HG03439 (cell line): ENCODE measurements around the gene UNC5B.

Experiments
- ATAC-seq: cut with Tn5 transposase; IDR thresholded peaks from one replicate; pipeline ENCODE4 v1.9.1; 2021; ENCODE audit warnings: mild to moderate bottlenecking, moderate library complexity; ENCODE audit not compliant: unreplicated experiment

Gene UNC5B

DNA sequence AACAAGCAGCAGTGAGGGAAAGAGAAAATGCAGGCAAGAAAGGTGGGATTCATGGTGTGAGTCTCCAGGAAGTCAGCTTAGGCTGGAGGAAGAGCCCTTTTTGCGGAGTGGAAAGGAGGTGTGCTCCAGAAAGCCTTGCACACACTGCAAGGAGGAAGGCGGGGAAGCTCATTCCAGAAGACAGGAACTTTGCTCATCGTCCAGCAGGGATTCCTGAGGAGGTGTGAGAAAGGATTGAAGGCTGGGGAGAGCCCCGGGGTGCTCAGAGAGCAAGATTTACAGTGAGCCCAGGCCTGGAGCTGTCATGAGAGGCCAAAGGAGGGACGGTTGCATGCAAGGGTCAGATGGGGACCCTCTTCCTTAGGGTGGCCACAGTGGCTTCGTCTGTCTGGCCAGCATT, 124.3 kb downstream of the UNC5B start:
- no peak for ATAC-seq

DNA sequence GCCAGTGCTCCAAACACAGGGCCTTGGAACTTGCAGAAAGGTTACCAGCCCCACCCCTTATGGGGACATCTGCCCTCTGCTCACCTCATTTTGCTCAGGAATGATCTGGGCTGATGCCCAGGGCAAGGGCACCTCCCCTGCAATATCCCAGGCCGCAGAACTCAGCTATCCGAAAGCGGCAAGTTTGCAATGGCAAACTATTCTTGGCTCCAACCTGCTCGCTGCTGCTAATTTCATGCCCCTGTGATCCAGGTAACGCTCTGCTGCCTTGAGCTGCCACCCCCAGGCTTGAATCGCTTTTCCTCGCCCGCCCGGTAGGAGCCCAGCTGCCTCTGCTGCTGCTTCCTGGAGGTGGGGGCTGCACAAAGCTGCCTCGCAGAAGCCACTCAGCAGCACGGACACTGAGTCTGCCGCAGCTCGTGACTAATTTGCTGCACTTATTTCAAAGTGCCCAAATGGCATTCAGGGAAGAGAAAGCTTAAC, 124.9 kb downstream of the UNC5B start:
- ATAC-seq = no peak

DNA sequence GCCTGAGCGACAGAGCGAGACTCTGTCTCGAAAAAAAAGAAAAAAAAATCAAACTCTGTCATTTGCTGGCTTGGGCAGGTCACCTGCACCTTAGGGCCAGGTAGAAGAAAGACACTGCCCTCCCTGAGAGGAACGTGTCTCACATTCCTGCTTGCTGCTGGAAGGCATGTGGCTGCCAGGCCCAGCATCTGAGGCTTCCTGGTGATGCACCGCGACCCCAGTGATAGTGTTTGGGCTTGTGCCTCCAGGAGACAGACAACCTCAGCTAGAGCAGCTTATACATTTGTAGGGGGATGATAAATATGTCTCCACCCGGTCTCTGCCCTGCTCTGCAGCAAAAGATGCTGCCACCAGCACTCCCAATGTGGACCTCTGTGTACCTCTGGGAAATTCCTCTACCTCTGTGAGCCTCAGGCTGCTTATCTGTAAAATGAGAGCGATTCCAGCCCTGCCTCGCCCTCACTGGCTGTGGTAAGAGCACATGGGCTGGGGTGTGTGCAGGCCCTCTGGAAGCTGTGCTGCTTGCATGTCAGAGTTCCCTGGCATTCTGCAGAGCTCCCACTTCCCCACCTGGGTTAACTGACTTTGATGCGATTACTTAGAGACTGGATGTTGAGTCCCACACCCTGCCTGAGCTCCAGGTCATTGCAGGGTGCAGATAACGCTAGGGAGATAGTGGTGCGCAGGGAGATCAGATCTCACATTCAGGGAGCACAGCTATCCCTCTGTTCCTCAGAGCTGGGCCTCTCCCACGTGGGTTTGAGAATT, 126.5 kb downstream of the UNC5B start:
- no peak for ATAC-seq

DNA sequence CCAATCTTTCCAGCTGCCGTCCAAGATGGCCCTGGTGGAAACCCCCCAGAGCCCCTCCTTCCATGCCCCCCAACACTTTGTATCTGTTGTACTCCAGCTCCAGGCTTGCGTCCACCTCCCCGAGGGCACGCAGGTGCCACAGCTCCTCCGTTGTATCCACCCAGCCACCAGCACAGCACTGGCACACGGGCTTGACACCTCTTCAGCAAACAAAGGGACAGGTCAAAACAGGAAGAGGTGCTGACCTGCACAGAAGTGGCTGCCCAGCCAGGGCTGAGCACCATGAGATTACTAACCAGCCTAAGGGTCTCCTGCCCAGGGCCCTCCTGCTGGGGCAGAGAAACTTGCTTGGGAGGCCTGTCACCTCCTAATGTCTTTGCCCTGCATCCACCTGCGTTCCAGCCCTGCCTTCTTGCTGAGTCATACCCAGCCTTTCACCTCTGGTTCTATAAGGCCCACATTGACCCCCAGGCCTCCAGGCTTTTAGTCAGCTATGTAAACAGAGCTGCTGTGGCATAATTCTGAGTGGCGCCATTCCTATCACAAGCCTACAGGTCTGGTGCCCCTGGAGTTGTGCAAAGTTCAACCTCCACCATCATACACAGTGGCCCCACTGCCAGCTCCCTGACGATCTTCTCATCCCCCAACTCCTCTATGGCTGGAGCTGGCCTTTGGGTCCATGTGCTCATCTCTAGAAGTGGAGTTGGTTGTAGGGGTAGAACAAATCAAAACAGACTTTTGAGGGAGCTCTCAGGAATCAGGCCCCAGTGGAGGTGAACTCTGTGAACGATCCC, 127.6 kb downstream of the UNC5B start:
- ATAC-seq = no peak

DNA sequence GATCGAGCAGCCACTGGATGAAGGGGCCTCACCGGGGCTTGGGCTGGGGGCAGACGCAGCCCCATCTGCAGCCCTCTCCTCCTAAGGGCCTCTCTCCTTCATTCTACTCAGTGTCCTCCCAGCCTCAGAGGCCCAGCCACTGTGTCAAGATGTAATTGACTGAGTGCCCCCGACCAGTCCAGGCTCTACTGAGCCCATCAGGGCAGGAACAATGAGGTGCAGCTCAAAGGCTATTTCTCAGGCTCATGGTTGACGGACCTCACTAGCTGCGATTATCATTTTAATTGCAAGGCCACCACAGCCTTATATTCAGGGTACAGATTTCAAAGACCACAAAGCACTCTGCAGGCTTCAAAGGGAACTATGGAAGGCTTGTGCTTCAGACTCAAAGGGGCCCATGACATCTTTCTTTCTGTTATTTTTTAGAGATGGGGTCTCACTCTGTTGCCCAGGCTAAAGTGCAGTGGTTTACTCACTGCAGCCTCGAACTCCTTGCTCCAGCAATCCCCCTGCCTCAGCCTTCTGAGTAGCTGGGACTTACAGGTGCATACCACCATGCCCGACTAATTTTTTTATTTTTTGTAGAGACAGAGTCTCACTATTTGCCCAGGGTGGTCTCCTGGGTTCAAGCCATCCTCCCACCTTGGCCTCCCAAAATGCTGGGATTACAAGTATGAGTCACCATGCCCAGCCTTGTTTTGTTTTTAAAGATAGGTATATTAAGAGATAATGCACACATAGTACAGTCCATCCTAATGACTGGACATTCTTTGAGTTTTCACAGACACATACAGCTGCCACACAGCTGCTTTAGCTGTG, 130.4 kb downstream of the UNC5B start:
- no peak for ATAC-seq

DNA sequence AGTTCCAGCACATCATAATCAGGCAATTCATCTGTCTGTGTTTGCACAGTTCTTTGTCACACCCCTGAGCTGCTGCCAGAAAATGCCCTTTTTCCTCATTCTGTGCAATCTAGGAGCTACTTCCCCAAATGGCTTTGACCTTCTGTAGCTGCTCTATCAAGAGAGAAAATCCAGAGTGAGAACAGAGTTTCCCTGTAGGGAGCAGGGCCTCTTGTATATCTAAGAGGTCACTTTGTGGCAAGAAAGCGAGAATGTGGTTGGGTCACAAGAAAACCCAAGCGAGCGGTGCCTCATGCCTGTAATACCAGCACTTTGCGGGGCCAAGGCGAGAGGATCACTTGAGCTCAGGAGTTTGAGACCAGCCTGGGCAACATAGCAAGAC, 131.0 kb downstream of the UNC5B start:
- ATAC-seq = no peak

DNA sequence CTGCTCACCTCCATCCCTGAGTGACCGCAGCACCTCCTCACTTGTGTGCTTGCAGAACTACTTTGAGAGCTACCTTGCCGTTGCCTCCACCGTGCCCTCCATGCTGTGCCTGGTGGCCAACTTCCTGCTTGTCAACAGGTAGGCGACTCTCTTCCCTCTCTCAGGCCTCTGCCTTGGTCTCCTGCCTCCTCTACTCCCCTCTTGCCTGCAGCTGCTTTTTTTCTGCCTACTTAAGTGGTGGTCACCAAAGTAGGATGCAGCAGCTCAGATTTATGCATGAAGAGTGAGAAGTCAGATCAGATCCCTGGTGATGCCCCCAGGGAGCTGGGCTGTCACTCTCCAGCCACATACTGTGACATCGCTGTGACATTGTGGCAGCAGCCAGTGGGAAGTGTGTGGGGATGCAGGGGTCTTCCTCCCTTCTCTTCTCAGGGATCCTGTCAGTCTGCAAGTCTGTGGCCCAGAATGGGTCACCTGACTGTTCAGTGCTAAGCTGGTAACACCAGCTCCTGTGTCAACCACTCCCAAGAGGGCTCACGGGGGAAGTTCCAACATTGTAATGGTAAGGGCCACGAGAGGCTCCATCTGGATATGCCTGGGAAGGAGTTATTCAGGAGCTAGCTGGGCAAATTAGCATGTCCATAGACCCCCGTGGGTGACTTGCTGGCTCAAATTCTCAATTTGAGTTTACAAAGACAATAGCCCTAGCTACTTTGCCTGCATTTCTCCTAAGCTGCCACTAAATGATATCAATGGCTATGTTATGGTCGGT, 132.0 kb downstream of the UNC5B start:
- ATAC-seq = no peak

DNA sequence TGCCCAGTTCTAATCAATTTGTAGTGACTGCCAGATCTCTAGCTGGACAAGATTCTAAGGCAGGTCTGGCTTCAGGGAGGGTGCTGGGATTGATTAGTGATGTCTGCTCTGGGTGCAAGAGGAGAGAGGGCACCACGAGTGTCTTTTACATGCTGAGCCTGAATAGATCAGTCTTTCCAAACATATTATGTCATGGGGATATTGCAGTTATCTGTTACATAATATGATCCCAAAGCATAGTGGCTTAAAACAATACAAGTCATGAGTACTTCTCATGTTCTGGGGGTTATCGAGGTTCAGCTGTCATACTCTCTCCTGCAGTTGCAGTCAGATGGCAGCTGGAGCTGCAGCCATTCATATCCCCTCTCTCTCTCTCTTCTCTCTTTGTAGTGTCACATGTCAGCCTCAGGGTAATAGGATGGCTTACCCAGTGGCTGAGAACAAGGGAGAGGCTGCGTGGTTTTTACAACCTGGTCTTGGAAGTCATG, 132.7 kb downstream of the UNC5B start:
- no peak for ATAC-seq

DNA sequence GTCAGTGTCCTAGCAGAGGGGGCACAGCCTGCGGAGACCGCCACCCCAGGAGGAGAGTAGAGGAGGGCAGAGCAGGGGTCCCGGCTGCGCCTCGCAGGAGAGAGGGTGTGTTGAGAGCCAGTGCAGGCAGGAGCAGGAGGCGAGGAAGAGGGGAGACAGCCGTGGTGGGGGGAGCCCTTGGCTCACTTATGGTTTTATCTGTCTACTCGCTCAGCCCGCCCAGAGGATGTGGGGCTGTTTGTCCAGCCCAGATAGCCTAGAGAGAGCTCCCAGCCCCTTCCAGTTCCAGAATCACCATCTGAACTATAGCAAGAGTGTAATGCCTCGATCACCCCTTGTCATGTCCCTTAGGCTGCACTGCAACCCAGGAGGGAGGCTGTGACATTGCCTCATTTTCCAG, 133.3 kb downstream of the UNC5B start:
- no peak for ATAC-seq

DNA sequence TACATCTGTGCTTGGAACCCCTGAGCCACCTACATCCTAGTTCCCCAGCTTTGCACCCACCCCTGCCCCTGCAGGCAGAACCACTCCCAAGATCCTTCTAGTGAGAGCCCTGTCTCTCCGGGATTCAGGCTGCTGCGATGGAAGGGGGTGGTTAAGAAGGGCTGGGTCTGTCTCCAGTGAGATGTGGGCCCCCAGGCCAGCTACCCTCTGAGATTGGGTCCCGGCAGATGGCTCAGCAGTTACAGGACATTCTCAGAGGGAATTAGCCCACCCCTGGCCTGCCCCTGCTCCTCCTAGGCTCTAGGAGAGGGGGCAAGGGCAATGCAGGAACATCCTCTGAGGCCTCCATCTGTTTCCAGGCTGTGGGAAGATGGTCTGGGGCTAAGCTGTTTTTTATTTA, 134.4 kb downstream of the UNC5B start:
- ATAC-seq = no peak

DNA sequence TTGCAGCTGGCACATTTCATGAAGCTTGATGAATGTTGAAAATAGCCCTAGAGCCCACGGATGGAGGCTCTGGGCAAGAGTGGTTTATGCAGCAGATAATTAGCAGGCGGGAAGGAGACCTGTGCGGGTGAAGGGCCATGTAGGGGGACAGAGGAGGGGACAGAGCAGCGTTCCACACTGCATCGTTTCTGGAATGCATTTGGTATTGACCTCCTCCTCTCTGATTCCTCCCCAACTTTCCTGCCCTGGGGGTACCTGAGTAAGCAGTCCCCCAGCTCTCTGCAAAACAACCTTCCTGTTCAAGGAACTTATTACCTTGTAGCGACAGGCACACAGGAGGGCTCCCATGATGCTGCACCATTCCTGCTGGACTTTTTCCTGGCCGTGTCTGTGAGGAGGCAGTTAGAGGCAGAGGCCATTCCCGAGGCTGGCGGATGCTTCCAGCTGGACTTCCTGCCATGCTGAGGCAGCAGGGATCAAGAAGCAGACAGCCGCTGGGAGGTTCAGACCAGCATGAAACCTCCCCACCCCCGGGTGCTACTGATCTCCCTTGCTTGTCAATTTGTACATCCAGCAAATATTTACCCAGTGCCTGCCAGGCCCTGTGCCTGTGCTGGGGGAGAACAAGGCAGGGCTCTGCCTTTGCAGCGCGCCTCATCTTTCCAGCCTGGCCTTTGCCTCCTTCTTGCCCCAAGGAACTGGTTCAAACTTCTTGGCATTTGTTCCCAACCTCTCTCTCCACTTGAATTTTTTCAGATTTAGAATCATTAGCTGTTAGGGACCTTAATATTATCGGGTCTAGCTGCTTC, 135.4 kb downstream of the UNC5B start:
- ATAC-seq = no peak

DNA sequence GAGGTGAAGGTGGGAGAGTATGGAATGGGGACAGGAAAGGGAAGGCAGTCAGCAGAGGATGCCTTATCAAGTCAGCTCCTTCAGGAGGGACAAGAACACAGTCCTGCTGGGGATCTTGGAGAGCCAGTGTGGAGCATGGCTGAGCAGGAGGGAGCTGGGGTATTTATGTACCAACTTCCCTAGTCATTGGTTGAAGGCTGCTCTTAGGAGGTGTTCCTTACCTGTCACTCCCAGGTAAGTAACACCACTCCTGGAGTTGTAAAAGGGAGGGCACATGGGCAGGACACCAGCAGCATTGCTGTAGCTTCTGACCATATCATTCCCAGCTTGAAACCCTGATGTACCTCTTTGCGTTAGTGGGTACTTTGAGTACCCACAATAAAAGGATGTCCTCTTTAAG, 136.5 kb downstream of the UNC5B start:
- no peak for ATAC-seq

DNA sequence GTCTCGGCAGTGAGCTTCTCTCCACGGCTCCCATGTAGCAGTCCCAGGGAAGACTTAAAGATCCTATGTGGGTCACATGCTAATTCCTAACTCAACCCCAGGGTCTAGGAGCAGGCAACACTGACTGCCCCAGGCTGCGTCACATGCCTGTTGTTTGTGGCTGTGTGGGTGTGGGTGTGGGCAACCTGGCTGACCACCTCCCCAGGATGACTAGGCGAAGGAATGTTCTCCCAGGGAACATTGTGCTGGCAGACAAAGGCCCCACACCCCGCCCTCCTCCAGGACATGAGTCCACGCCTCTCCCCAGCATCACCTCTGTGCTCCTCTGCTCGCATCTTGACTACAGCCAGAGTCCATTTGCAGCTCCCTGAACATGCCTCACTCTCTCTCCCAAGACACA, 137.0 kb downstream of the UNC5B start:
- ATAC-seq = no peak

DNA sequence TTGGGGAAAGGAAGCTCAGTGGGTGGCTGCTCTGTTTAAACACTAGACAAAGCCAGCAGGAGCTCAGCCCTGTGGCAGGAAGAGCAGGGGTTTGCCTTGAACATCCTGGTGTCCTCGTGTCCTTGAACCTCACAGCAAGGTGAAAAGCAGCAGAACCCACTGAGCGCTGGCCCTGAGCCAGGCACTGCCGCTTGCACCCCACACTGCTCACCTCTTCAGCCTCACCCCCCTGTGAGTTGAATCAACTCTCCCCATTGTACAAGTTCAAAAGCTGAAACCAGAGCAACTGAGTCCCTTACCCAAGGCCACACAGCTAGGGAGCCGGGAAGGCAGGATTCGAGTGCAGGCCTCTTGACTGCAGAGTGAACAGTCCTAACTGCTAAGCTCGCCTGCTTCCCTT, 138.7 kb downstream of the UNC5B start:
- ATAC-seq = no peak

DNA sequence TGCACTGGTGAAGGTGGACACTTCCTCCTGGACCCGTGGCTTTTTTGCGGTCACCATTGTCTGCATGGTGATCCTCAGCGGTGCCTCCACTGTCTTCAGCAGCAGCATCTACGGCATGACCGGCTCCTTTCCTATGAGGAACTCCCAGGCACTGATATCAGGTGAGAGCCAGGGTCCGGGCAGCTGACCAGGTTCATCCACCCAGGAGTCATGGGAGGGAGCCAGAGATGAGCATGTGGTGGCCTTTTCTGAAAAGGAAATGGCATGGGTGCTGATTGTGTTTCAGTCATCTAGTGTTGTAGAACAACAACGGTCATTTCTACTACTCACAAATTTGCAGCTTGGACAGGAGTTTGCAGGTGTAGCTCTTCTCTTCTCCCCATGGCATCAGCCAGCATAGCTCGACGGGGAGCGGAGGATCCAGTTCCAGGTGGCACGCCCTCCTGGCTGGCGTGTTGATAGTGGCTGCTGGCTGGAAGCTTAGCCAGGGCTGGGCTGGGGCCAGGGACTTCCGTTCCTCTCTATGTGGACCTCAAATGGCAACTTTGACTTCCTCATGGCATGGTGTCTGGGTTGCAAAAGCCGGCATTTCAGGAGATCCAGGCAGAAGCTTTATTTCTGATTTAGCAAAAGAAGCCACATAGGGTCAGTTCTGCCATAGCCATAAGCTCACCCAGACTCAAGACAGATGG, 139.4 kb downstream of the UNC5B start:
- no peak for ATAC-seq
